Posterior vena cava (tissue), 2 donors: Measurements from ENCODE around the gene PPFIBP2. TPM values are rescaled to one million over a fixed set of nuclear protein-coding genes. Genes with fewer than 3 reads are reported as not detected.

Experiments used
- DNase-seq: peaks from one replicate; pipeline ENCODE4 v3.0.0-alpha.2; 2020; ENCODE audit warnings: low spot score
- intact Hi-C, 2 donors: fragments of 100-400 bp; cut with DNase I; formaldehyde crosslinking; loops; one replicate each; pipeline versions ENCODE4 v1.14.1 to v1.14.2; 2022 to 2023
- total RNA-seq, 2 donors: library from RNA; stranded (reverse); fragmentation: NEBNext Ultra II Directional; extraction: Animal tissue kit (Norgen Biotek cat#: 25700); gene quantifications; one replicate each; pipeline ENCODE4 v1.2.1, GENCODE V29; 2021
- donor health status: DM: yes; HTN: yes; CAD: no.
- donor health status: DM: yes; HTN: yes; CAD: no.

PPFIBP2 gene
- total RNA-seq, 2 donors from 2014 or later: 13.8 to 24.6 TPM

DNA sequence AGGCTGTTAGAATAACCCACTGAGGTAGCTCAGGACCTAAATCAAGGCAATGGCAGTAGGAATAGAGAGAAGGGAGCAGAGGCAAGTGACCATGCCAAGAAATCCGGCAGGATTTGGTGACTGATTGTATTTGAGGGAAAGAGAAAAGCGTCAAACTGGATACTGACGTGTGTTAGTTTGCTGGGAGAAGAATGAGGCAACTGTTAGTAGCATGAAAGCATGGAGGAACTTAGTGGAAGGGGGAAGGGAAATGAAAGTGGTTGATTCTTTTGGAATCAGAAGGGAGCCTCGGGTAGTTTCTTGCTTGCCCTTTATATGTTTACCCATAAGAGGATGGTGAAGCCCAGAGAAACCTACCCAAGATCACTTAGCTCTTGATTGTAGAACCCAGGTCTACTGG, 8.3 kb downstream of the PPFIBP2 start:
- intact Hi-C loops: no loop called here
- DNase-seq: no peak

DNA sequence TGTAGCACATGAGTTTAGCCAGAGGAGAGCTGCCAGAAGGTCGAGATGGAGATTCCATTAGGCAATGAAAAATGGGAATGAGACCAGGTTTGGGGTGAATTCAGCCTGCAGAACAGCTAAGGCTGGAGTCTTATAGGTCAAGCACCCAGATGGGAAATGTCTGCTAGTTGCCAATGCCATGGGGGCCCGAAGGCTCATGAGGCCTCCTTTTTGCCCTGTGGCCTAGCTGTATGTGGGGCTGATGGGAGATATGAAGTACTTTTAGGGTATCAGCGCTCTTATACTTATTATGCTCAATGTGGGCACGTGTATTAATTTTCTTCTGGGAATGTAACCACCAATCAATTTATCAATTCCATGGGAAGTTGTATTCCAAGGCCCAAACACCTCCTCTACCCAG, 8.7 kb downstream of the PPFIBP2 start:
- DNase-seq: no peak
- intact Hi-C loops: no loop called here

DNA sequence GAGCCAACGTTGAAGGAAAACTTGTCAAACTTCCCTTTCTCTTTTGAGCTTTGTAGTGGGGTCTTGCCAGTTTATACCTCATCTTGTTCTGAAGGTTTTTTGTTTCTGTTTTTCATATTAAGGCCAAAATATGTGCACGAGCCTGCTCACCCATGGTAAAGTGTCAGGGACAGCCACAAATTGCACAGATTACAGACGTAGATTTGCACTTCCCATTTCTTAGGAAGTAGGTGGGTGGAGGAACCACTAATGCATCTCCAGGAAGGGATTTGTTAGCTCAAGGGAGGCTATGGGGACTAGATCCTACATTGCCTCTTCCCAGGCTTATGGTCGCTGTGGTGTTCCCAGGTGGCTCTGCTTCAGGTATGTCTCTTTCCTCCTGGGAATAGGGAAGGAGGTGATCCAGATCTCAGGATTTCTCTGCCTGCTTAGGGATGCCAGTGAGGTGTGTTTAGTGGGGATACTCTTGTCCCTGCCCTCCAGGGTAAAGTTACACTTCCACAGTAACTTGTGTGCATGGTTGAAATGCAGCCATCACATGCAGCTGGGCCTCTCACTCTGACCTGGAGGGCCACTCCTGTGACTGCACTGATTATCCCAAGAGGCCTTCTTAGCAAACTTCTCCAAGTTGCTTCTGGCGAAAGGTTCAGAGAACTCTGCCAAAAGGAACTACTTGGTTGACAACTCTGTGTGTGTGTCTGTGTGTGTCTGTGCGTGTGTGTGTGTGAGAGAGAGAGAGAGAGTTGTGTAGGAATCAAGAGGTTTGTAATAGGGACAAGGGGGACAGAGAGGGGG, 9.8 kb downstream of the PPFIBP2 start:
- DNase-seq: no peak
- intact Hi-C loops: no loop called here

DNA sequence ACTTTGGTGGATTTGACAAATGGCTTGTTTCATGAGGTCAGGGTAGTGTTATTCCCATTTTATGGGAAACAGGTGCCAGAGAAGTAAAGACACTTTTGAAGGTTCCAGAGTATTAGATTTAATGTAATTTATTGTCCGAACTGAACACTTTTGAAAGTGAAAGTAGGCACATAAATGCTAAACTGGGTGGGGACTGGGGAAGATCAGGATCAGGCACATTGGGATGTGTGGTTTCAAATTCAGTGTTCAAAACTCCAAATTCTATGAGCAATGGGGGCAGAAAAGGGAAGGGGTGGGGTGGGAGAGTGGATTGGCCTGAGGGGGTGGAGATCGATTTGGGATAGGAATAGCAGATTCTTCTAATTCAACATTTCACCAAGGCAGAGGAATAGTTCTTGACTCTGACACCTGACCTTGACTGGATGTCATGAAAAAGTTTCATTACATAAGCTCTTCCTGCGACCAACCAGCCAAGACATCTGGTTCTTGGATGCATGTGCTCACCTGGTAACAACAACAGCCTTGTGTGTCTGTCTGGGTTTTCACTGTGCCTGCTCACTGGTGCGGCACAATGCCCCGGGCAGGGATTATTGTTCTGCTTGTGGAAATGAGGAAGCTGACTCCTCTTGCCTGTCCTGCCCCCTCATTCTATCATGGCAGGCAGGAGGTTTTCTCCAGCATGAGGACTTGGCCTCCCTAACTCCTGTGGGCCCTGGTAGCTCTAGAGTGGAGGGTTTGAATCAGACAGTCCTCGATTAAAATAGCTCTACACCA, 10.8 kb downstream of the PPFIBP2 start:
- intact Hi-C loops: no loop called here
- DNase-seq: no peak

DNA sequence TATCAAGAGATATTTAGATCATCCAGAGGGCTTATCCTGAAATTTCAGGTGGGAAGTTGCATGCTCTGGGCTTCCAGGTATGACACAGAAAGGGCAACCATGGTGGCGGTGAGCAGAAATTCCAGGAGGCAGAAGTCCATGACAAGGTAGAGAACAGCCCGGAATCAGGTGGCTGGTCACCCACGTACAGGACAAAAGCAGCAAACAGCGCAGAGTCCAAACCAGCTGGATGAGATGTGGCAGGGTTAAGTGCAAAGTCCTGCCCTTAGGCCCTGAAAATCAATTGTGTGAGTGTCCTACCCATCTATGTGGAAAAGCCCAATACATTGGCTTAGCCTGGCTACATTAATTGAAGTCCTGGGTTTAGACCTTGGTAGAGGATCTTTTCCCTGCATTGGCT, 11.6 kb downstream of the PPFIBP2 start:
- DNase-seq: no peak
- intact Hi-C loops: no loop called here

DNA sequence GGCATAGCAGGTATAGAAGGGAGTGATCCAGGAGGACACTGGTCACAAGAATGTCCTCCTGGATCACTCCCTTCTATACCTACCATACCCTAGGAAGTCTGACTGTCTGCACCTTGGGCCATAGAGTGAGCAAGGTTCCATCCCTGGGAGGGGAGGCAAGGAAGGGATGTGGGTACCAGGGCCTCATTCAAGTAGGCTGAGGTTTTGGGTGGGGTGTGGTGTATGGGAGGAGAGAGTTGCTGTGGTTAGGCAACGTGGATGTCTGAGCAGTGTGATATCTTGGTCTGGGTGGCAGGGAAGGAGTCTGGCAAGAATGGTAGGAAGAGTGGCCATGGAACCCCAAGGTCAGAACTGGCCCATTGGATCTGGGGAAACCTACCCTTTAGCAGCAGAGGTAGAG, 13.2 kb downstream of the PPFIBP2 start:
- DNase-seq: no peak

DNA sequence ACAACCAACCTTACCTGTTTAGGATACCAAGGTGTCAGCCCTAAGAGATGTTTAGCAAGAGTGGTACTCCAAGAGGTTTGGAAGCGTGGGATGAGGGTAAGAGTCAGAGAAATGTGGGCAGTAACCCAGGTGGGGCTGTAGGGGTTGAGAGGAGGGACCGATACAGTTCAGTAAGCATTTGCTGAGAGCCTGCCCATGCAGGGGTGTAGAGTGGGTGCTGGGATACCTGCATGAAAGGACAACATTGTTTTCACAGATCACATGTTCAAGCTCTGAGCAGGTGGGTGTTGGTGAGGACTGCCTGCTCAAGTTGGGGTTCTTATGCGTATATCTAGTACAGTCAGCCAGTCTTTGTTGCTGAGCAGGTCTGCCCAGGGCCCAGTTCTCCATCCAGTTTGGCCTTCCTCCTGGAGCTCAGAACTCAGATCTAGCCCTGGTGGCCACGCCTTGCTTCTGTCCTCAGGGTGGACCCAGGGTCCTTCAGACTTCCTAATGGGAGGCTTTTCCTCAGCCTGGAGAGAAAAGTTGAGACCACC, 14.8 kb downstream of the PPFIBP2 start:
- intact Hi-C loops: no loop called here
- no peak for DNase-seq

More for the DNA sequence above, 13.2 kb downstream of the PPFIBP2 start:
- intact Hi-C loops: no loop called here

DNA sequence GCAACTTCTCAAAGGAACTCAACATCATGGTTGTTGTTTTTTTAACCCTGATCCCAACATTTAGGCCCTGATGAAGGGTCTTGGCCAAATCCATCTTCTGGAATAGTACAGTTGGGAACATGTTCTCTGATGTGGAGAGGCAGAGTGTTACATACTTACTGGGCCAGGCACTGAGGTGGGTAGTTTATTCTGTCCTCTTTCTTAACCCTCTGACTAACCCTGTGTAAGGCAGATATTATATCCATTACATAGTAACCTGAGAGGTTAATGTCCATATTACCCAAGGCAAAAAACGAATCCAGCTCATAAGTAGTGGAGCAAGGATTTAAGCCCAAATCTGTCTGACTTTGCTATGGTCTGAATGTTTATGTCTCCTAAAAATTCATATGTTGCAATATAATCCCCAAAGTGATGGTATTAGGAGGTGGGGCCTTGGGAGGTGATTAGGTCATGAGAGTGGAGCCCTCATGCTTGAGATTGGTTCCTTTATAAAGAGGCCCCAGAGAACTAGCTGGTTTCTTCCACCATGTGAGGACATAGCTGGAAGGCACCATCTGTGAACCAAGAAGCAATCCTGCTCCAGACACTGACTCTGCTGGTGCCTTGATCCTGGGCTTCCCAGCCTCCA, 16.3 kb downstream of the PPFIBP2 start:
- intact Hi-C loops: no loop called here
- DNase-seq: no peak

DNA sequence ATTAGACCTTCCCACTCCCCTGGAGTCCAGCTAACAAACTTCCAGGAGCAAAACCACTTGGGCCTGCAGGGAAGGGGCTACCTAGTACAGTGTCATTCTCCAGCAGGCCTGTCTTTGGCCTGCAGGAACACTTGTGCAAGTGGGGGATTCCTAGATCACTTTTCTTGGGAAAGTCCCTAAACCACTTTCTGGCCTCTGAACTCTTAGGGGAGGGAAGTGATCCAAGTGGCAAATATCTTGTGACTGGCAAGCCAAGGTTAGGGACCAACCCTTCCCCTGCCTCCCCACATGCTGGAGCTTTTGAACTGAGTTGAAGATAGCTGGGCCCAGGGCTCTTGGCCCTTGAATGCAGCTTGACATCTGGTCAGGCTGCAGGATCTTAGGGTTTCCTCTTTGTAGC, 17.2 kb downstream of the PPFIBP2 start:
- no peak for DNase-seq
- intact Hi-C loops: no loop called here

DNA sequence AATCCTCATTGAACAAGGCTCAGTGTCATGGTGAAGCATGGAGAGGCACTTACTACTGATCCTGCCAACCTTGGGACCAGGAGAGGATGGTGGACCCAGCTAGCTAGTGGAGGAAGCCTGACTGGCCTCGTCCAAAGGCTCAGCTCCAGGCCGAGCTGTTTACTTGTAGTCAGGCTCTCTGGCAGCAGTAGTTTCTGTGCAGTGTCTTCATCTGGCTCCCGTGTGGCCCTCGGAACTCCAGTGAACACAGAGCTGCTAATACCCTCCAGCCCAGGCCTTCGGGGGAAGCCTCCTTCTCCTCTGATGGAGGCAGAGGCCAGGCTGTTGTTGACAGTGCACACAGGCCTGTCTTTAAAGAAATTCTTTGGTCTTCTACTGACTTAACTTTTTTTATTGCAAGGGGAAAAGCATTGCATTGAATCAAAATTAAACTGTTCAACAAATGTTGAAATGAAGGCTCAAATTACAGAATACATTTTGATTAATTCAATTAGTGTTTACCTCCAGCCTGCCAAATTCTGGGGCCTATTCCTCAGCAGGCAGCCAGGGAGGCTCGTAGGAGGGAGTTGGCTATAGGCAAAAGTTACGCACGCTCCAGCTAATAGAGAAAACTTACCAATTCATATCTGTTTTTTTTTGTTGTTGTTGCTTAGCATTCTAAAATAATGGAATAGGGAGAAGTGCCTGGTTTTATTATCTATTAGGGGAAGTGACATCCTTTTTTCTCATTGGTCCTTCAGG, 18.8 kb downstream of the PPFIBP2 start:
- intact Hi-C loops: no loop called here
- DNase-seq: no peak

DNA sequence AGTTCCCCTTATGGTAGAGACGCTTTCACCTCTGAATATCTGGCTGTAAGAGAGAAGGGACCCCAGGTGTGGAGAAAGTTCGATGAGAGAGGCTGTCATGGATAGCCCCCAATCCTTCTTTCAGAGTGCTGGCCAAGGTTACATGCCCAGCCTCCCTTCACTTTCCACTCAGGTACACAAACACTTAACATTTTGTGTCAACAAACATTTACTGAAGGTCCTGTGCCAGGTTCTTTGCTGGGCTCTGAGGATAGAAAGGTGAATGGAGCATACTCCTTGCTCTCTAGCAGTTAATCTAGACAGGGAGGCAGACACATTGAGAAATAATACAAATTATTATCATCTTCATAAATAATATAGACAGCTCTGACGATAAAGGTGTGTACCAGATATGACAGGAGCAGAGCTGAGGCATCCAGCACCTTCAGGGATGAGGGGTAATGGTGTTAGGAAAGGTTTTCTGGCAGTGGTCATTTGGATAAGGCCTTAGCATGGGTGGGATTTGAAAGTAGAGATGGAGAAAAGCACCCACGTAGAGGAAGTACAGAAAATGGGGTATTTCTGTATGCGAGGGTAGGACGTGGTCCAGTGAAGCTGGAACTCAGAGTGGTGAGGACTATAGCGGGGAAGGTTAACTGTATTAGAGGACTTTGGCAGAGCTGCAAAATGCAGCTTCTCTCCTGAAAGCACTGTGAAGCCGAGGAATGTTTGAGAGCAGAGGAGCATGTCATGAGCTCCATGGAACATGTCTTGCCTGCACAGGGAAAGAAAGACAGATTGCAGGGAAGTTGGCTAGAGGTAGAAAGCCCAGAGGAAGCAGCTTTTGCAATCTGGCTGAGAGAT, 19.6 kb downstream of the PPFIBP2 start:
- DNase-seq: no peak
- intact Hi-C loops: no loop called here

DNA sequence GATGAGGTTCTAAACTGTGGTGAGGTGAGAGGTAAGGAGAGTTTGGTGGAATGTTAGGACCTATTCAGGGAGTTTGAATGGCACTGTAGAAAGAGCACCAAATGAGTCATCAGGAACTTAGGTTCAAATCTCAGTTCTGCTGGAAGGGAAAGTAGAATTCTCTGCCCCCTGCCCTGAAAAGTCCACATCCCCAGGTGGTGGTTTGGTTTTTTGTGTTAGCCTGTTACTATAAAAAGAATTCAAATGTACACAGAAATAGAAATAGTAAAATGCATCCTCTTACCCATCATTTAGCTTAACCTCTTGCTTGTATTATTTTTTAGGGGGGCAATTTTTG, 20.2 kb downstream of the PPFIBP2 start:
- intact Hi-C loops: no loop called here
- DNase-seq: no peak

DNA sequence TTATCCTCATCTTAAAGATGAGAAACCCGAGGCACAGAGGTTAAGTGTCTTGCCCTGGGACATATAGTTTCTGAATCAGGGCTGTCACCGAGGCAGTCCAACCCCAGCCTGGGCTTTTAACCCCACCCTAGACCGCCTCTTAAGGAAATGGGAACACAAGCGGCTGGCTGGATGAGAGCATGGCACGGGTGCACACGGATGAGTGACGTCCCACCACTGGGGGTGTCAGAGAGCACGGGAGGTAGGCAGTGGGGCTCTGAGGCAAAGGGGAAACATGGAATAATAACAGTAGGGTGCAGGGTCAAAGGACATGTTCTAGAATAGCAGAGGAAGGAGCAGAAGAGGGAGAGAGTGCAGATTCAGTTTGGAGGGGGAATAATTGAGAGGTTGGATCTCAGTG, 22.3 kb downstream of the PPFIBP2 start:
- intact Hi-C loops: no loop called here
- no peak for DNase-seq

DNA sequence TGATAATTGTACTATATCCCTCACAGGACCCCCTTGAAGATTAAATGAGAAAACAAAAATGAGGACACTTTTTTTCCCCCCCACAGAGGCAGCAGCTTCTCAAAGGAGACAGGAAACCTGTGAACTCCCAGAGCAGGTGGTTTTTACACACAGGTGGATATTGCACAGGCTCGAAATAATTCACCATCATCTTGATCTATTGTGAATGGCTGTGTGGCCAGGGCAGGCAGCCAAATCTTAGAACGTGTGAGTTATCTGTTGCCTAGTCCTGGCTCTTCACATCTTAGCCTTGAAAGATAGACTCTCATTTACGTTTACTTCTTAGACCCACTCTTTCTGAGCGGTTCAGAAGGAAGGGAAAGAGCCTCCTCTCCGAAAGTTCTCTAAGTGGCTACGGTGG, 23.5 kb downstream of the PPFIBP2 start:
- intact Hi-C loops: no loop called here
- DNase-seq: no peak

DNA sequence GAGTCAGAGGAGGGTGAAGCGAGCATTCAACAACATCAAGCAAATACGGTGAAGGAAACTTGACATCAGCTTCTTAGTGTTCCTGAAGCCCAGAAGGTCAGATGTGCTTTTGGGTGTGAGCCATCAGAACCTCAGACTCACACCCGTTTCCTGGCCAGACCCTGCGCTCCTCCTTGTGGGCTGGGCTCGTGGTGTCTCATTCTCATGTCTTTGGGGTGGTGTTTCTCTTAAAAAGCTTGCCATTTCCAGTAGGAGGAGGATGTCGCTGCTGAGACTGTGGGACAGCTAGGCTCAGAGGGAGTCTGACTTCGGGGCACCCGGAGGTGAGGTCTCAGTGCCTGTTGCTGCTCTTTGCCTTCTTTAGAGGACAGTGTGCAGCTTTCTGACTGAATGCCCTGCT, 24.2 kb downstream of the PPFIBP2 start:
- intact Hi-C loops: no loop called here

DNA sequence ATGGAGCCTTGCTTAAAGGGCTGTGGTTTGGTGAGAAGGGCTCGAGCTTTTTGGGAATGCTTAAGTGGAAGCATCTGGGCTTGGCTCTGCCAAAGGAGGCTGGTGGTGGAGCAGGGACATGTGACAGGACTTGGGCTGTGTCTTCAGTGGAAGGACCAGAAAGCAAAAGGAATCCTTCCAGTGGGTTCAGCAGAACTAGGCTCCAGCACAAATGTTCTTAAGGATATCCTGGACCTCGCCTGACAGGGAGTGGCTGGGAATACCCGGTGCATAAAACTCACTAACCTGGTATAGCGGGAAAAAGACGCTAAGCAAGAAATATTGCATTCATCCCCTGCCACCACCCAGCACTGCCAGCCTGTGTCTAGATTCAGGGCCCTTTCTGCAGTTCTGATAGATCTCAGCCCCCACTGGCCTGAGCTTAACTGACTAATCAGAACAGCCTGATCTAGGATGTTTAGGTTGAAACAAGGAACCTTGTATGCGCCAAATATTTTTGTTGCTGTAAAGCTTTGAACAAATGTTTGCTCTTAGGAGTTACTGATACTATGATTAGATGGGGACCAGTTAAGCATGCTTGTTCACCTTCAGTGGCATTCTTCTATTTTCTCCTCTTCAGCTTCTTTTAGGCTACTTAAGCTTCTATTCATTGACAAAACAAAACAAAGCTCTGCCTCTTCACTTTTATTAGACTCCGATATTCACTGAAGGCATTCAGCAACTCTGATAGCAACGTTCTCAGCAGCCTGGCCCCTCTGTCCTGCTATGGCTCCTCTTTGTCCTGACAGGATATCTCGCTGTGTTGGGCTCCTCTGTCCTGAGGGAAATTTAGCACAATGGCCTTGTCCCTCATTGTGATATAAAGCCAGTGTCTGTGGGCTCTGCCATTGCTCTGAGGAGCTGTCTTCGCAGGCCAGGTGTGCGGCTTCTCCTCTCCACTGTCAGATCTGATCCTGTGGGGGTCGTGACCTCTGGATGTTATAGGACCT, 25.0 kb downstream of the PPFIBP2 start:
- intact Hi-C loops: no loop called here
- no peak for DNase-seq

More for the DNA sequence above, 24.2 kb downstream of the PPFIBP2 start:
- DNase-seq: peak; percentile 88

DNA sequence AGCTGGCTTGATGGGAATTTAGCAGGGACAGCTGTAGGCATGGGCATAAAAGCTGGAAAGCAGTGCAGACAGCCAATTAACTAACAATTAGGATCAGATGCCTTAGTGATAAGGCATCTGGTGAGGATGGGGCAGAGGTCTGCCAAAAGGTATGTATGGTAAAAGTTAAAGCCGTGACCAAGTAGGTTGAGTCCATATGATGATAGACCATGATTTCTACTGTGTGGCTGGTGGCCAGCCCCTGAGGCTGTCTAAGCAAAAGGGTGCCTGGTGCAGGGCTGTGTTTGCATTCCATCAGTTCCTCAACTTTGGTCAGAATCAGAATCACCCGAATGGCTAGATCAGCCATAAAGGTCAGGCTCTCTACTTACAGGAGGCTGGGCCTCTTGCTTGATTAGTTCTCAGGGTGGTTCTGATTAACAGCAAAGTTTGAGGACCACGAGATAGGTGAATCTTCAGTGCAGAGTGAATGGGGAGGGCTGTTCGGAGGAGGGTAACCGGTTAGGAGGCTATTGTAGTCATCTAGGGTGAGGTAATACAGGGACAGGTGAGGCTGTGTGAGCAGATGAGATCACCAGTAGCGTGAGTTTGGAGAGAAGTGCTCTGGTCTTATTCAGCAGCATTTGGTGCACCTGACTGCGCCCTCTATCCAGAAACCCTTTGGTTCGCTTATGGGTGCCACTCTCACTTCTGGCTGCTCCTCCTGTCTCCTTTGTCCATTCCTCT, 27.2 kb downstream of the PPFIBP2 start:
- intact Hi-C loops: no loop called here
- DNase-seq: no peak
